COLO829 (cell line): ENCODE data around the gene NRCAM.
"Not testable (repeated sequence)": the region's sequence is repeated elsewhere in the genome, so short reads cannot be mapped to it uniquely, and the experiment has no call there.

ENCODE experiments used
- DNase-seq: peaks from one replicate; pipeline ENCODE4 v3.0.0; 2012; ENCODE audit warnings: low spot score

The NRCAM gene

GRCh38 chr7:108345710-108346336, 110.4 kb downstream of the NRCAM start:
- no peak for DNase-seq

GRCh38 chr7:108340856-108341411, 115.3 kb downstream of the NRCAM start:
- no peak for DNase-seq

GRCh38 chr7:108340406-108340805, 115.8 kb downstream of the NRCAM start:
- not testable (repeated sequence) for DNase-seq

DNA sequence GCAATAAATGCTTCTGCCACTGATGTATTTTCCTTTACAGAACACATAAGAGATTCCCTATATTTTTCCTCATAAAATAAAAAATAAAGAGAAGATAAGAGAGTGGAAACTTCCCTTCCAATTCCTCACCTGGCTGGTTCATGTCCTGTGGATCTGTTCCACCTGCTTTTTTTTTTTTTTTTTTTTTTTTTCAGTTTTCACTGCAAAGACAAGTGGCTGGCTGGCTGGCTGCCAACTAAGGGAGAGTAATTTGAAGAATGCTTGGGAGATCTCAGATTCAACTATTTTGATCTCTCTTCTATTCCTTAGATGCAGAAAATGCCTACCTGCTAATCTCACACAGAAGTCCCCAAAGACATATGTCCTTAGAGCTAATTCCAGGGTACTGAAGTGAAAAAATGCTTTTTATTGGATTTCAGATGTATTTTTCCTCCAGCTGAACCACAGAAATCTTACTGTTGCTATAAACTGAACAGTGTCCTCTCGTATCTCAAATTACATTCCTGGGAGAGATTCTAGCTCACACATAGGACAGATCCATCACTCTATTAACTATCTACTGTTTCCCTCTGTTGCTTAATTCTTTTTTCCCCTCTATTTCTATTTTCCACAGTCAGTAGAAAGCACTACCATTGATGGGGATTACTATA, 120.8 kb downstream of the NRCAM start:
- DNase-seq, result no peak

DNA sequence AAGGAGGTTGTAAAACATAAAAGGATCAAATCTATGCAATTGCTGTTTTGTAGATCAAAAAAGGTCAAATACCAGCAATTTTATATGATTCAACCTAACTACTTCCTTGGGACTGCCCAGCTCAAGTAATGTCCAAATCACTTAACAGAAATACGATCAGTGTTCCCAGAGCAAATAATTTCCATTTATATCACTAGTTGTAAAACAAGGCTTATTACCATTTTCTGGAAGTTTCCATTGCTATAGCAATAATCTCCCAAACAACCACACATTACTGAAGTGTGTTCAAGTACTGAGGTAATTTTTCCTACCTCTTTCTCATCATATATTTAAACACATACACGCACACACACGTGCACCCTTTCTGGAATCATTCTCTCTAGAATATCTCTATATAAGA, 123.3 kb downstream of the NRCAM start:
- DNase-seq, result no peak

- DNase-seq, result no peak
These were observed 124.3 kb downstream of the NRCAM start for GRCh38 chr7:108331971-108332370.

DNA sequence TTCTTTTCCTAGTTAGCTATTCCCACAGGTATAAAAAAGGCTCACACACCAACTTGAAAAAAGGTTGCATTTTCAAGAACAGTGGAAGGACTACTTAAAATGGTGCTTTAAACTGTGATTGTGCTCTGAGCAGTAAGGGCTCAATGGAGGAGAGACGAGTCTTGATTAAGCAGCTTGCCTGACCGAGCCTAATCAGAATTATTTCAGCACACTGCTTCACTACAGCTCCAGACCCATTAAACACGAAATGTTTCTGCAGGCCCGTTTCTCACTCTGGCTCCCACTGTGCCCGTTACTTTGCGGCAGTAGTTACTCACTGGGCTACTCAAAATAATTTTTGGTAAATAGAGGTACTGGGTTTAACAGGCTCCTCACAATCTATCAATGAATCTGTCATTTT, 126.0 kb downstream of the NRCAM start:
- no peak for DNase-seq

- no peak for DNase-seq
These were observed 126.7 kb downstream of the NRCAM start for GRCh38 chr7:108329514-108329913.

DNA sequence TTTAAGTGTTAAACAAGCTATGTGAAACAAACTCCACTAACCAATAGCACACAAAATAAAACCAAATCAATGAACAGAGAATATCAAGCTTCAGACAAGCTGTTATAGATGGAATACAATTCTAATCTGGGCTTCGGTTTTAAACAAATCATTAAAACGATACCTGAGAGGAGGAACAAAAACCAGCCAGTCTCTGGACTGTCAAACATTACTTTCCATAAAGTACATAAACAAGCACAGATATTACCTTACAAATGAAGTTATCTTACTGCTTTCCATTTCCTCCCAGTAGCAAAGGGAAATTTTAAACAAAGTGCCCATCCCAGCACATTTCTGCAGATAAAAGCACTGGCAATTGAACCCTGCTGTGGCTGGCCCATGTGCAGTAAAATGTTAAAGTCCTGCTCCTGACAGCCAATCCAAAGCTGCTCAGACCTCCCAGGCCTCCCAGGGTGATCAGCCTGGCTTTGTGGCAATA, 128.0 kb downstream of the NRCAM start:
- no peak for DNase-seq

- no peak for DNase-seq
These were observed 128.9 kb downstream of the NRCAM start for GRCh38 chr7:108327353-108327752.

DNA sequence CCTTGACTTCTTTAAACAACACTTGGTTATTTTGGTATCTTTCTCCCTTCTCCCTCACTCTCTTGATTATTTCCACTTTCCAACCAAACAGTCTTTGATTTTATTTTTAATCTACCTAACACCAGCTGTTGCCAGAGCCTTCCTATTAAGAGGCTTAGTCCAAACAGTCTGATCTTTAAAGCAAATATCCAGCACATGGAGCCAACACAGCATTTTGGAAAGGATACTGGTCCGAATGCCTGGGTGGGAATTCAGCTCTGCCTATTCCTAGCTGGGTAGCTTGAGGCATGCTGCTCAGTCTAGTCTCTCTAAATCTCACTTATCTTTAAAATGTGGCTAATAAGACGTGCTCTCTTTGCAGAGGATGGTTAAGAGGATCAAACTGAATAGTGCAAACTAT, 129.3 kb downstream of the NRCAM start:
- no peak for DNase-seq

DNA sequence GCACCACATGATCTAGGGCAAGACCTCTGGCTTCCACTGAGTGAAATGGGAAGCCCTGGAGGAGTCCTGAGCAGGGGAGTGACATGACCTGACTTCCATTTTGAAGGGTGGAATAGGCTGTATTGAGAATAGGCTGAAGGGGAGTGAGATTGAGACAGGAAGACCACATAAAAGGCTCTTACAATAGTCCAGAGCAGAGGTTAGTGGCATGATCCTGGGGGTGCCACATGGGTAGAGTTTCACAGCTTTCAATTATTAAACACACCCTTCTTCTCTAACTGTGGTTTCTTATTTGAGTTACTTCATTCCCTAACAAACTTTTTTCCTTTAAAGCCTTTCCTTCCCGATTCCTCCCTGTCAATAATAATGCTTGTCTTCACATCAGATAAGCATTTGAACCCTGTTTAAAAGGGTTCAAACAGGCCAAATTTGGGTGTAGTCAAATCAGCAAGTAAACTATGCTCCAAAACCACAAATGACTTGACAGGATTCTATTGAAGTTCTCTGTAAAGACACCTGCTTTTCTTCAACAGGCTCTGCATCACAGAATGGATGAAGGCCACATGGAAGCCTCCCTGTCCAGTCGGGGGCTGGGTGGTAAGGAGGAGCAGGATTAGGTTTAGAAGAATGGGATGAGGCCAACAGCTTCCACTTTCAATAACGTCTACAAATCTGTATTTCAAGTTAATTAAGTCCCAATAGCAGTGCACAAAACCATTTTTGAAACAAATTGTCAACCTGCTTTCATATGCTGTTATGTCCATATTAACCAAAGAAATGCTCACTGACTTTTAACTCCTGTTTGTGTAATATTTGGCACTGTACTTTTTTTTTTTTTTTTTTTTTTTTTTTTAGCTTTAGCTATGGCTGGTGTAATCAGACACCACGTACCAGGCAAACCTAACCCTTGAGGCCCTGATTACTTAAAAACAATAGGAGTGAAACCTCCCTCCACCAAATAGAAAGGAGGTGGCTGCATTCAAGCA, 131.9 kb downstream of the NRCAM start:
- DNase-seq, result no peak

- no peak for DNase-seq
These were observed 133.1 kb downstream of the NRCAM start for GRCh38 chr7:108322925-108323832.

DNA sequence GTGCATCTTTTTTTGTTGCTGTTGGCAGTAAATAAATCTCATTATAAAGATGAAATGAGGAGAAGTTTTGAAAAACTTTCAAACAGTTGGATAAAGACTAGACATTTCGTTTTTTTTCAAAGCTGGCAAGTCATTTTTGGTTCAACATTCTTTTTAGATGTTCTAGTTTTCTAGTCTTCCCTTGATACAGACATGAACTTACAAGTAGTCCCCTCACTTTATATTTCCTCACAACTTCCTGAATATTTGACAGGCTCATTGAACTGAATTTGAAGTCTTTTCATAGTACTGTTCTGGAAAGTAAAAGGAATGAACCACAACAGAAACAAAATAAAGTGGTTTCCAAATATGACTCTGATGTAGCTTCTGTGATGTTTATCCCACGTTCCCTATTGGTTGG, 134.2 kb downstream of the NRCAM start:
- no peak for DNase-seq

DNA sequence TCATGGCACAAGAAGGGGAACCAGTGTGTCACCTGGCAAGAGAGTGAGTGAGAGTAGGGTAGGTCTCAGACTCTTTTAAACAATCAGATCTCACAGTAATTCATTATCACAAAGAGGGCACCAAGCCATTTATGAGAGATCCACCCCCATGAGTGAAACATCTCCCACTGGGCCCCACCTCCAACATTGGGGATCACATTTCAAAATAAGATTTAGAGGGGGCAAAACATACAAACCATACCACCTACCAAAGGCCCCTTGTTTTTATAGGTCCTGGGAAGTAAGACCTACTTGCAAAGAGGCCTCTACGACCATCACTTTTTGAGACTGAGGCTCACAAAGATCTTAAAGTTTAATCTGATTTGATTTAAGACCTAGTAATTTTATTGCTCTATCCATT, 134.9 kb downstream of the NRCAM start:
- DNase-seq, result no peak

DNA sequence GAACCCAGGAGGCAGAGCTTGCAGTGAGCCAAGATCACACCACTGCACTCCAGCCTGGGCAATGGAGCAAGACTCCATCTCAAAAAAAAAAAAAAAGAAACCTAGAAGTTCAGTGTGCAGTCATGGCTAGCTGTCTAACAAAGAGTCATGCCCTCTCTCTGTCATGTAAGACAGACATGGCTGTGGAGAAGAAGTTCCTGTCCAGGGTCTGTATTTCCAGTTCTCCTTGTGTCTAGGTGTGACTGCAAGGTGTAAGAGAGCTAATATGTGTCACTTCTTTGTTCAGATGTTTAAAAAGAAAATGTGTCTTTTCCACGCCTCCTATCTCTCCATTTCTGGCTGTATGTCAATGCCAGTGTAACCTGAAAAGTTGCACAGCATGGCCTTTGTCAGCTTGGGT, 139.5 kb downstream of the NRCAM start:
- no peak for DNase-seq

DNA sequence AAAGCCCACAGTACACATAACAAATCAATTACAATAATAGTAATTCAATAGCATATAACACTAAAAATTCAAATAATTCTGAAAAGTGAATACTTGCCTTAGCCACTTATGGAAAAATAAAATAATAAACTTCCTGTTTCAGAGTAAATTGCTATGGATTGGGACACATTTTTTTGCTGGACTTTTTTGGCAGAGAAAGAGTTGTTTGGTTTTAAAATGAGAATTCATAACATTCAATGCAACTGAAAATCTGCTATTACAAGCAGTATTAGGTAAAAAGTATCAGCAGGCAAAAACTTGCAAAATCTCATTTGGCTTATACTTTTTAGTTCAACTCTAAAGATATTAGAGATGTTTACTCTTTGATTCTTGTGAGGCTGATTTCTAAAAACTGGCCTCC, 141.7 kb downstream of the NRCAM start:
- DNase-seq, result no peak

DNA sequence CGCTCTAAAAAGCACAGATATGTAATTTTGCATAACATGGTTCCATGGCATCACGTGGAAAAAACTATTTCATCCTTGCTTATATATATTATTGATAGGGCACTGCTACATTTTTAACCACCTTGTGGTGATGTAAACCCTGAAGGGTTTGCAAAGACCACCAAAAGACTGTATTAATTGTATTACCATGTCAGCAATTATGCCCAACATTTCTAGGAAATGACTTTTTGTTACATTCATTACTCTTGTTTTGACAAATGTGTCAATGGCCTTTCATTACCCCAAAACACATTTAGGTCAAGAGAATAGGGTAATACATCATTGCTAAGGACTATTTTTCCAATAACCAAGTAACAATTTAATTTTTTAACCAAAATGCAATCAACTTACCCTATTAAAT, 142.2 kb downstream of the NRCAM start:
- DNase-seq, result no peak

DNA sequence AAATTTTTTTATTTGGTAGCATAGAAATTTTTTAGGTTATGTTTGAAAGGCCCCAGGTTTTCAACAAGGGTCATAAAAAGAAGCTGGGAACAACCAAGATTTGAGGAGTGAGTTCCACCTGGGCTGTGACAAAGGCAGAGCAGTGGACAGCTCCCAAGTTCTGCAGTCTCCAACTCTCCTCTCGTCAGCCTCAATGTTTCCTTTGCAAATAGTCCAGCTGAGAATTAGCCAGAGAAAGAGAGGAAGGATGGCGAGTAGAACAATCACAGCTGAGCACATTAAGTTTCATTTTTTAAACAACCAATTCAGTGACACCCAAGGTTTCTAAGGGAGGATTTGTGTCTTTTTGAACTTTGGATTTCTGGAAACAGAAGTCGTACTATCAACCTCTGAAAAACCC, 143.2 kb downstream of the NRCAM start:
- DNase-seq, result no peak

DNA sequence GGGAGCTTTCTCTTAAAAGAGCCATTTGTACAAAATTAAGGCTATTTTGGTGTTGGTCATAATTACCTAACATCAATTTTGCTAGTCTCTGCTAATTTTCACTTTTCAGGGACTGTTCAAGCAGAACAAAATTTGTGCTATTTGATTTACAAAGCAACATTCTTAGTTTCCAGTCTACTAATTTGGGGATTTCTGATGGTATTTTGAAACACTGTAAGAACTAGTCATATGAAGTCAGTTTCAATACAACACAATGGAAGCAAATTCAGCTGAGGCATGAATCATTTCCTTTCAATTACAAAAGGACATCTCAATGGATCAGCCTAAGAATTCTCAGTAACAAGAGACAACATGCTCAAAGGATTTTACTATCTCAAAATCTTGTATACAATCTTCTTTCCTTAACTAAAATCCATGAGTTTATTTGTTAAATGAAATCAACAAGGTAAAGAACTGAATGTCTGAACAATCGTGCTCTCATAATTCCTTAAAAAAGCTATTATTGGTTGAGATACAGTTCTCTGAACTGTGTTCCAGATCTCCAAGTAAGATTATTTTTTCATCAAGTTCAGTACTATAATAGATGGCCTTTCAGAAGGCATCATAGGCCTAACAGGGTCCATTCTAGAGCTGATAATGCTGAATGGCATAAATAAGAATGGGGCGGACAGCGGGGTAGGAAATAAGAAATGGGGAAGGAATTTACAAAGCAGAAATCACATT, 144.6 kb downstream of the NRCAM start:
- DNase-seq, result peak; percentile 88

GRCh38 chr7:108310351-108310750, 145.9 kb downstream of the NRCAM start:
- DNase-seq, result no peak
